Upper lobe of right lung (tissue), 1 donor: ENCODE data around the gene ZBP1. TPM values are rescaled to one million over a fixed set of nuclear protein-coding genes. Genes with fewer than 3 reads are reported as not detected.

Experiments used
- ATAC-seq: fragments of 200-7000 bp; cut with Tn5 transposase; one replicate; pipeline ENCODE4 v1.9.1; 2020; ENCODE audit warnings: mild to moderate bottlenecking, moderate library complexity
- DNase-seq: peaks from one replicate; pipeline ENCODE4 v3.0.0-alpha.2; 2020
- H3K27ac ChIP-seq: fragments of 200-600 bp; one replicate; pipeline ENCODE4 v1.8.0; 2022
- H3K27me3 ChIP-seq: fragments of 200-600 bp; one replicate; pipeline ENCODE4 v1.8.0; 2022; ENCODE audit warnings: mild to moderate bottlenecking
- H3K36me3 ChIP-seq: fragments of 200-600 bp; one replicate; pipeline ENCODE4 v1.8.0; 2022
- H3K4me1 ChIP-seq: fragments of 200-600 bp; one replicate; pipeline ENCODE4 v1.8.0; 2022
- H3K4me3 ChIP-seq: fragments of 200-600 bp; one replicate; pipeline ENCODE4 v1.8.0; 2022; ENCODE audit warnings: mild to moderate bottlenecking
- H3K9me3 ChIP-seq: fragments of 200-600 bp; one replicate; pipeline ENCODE4 v1.8.0; 2022
- CTCF ChIP-seq: fragments of 200-600 bp; IDR thresholded peaks from one replicate; pipeline ENCODE4 v1.8.0; 2022; ENCODE audit warnings: antibody characterized with exemption
- intact Hi-C: fragments of 100-400 bp; cut with DNase I; formaldehyde crosslinking; loops from one replicate; pipeline ENCODE4 v1.11.0; 2022
- total RNA-seq: library from RNA; stranded (reverse); fragmentation: NEBNext Ultra II Directional; extraction: Animal tissue kit (Norgen Biotek cat#: 25700); gene quantifications from one replicate; pipeline ENCODE4 v1.2.1, GENCODE V29; 2021
- donor health status: DM: no; HTN: yes; CAD: no; lungs with severe emphysema.

Gene ZBP1
- total RNA-seq, 1 donor from 2014 or later: 2.7 TPM

- H3K27ac ChIP-seq: no peak overlapping the region
- H3K27me3 ChIP-seq: peaks cover 4% of the 10 kb centered on the region
- TF ChIP-seq CTCF: no peak
- intact Hi-C loops: no loop called here
- no peaks in the 10 kb centered on the region for H3K36me3 ChIP-seq
- no peaks in the 10 kb centered on the region for H3K9me3 ChIP-seq
- DNase-seq: no peak
- peaks cover 4% of the 10 kb centered on the region for H3K4me1 ChIP-seq
- H3K4me3 ChIP-seq: no peak overlapping the region
- no peak for ATAC-seq
Measured at GRCh38 chr20:57587989-57588377, 32.2 kb downstream of the ZBP1 start.

DNA sequence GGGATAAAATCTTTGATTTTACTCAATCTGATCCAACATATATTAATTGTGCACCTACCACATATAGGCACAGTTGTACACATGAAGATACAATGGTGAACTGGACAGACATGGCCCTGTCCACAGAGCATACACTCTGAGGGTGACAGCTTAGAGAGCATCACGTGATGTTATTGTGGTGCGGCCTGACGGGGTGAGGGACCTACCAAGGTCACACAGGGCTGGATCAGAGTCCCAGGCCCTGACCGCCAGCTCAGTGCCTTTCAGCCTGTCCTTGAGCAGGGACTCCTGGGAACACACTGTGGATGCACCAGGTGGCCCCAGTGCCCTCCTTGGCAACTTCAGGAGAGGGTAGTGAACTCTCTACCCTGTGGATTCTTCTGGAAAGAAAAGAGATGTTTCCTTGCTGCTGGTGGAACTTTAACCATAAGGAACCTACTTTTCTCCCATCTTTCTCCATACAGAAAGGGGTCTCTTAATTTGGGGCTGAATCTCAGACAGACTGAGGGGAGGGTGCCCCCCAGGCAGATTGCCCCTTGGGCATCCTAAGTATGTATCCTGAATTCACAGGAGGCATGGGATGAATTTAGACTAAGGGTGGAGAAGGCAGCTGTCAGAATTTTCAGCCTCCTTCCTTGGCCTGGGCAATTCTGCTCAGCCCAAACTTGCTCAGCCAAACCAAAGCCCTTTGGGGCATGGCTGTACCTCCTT, 32.8 kb downstream of the ZBP1 start:
- Histone ChIP-seq H3K9me3 (no peaks in the 10 kb centered on the region), H3K4me3 (no peak overlapping the region), H3K27me3 (peaks cover 4% of the 10 kb centered on the region), H3K36me3 (no peaks in the 10 kb centered on the region), H3K27ac (no peak overlapping the region), H3K4me1 (peaks cover 9% of the 10 kb centered on the region)
- no peak for TF ChIP-seq CTCF
- DNase-seq (no peak), ATAC-seq (no peak)
- intact Hi-C loops: no loop called here

GRCh38 chr20:57586943-57587277, 33.3 kb downstream of the ZBP1 start:
- Histone ChIP-seq H3K27me3 (peaks cover 4% of the 10 kb centered on the region), H3K4me1 (peaks cover 13% of the 10 kb centered on the region), H3K9me3 (no peaks in the 10 kb centered on the region), H3K36me3 (no peaks in the 10 kb centered on the region), H3K4me3 (no peak overlapping the region), H3K27ac (no peak overlapping the region)
- no peak for ATAC-seq
- TF ChIP-seq CTCF: no peak
- intact Hi-C loops: no loop called here
- DNase-seq: no peak

DNA sequence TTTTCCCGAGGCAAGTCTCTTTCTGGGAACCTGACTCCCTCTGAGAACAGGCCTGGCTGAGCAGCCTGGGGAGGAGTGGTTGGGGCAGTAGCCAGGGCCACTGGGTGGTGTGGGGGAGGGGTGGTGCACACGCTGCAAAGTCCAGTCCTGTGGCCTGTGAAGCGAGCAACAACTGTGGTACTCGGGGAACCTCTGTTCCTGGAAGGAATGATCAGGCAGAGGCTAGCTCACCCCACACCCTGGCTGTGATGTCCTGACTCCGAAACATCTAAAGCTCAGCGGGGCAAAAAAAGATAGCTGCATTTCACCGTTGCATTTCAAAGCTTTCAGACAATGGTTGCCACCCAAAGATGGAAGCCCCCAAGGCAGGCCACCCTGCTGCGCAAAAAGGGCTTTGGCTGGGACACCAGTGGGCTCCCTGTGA, 33.8 kb downstream of the ZBP1 start:
- no peaks in the 10 kb centered on the region for H3K36me3 ChIP-seq
- no peaks in the 10 kb centered on the region for H3K9me3 ChIP-seq
- no peak overlapping the region for H3K27ac ChIP-seq
- H3K27me3 ChIP-seq: peaks cover 6% of the 10 kb centered on the region
- DNase-seq (no peak), ATAC-seq (no peak)
- H3K4me1 ChIP-seq: peaks cover 18% of the 10 kb centered on the region
- no peak for TF ChIP-seq CTCF
- intact Hi-C loops: no loop called here
- H3K4me3 ChIP-seq: no peak overlapping the region

- H3K27ac ChIP-seq: no peak overlapping the region
- H3K9me3 ChIP-seq: no peaks in the 10 kb centered on the region
- no peaks in the 10 kb centered on the region for H3K36me3 ChIP-seq
- H3K4me1 ChIP-seq: peaks cover 19% of the 10 kb centered on the region
- intact Hi-C loops: no loop called here
- TF ChIP-seq CTCF: no peak
- no peak overlapping the region for H3K4me3 ChIP-seq
- no peak for DNase-seq
- H3K27me3 ChIP-seq: peaks cover 13% of the 10 kb centered on the region
- ATAC-seq: no peak
Measured at GRCh38 chr20:57585466-57586213, 34.6 kb downstream of the ZBP1 start.
